Colonic mucosa (tissue), 4 donors: ENCODE results near the gene AP1G1. TPM values are rescaled to one million over a fixed set of nuclear protein-coding genes. Genes with fewer than 3 reads are reported as not detected.

Source experiments
- DNase-seq: peaks from one replicate; pipeline ENCODE4 v3.0.0-alpha.2; 2020
- H3K27ac ChIP-seq: fragments of 200-600 bp; one replicate; pipeline ENCODE4 v1.8.0; 2021
- H3K27me3 ChIP-seq: fragments of 200-600 bp; one replicate; pipeline ENCODE4 v1.8.0; 2021
- H3K36me3 ChIP-seq: fragments of 200-600 bp; one replicate; pipeline ENCODE4 v1.8.0; 2021
- H3K4me1 ChIP-seq: fragments of 200-600 bp; one replicate; pipeline ENCODE4 v1.8.0; 2021; ENCODE audit warnings: mild to moderate bottlenecking
- H3K4me3 ChIP-seq: fragments of 200-600 bp; one replicate; pipeline ENCODE4 v1.8.0; 2021
- H3K9ac ChIP-seq, 2 donors: one replicate each; pipeline ENCODE4 v1.7.0; 2013; ENCODE audit warnings: control low read depth in 2 of 2, low read depth in 2 of 2, low read length in 2 of 2
- H3K9me3 ChIP-seq: fragments of 200-600 bp; one replicate; pipeline ENCODE4 v1.8.0; 2021
- CTCF ChIP-seq: fragments of 200-600 bp; IDR thresholded peaks from one replicate; pipeline ENCODE4 v1.8.0; 2022; ENCODE audit warnings: antibody characterized with exemption, mild to moderate bottlenecking
- intact Hi-C: fragments of 100-400 bp; cut with DNase I; formaldehyde crosslinking; loops from one replicate; pipeline ENCODE4 v1.14.1; 2022
- total RNA-seq, 2 donors: library from RNA; stranded (reverse); fragmentation: NEBNext Ultra II Directional in 1 of 2; extraction: Animal tissue kit (Norgen Biotek cat#: 25700) in 1 of 2; gene quantifications; one replicate each; pipeline ENCODE4 v1.2.1, GENCODE V29; 2021
- donor health status: healthy.
- donor health status: DM: no; HTN: no; CAD: no.
- donor health status: DM: no; HTN: no; CAD: no.

Gene AP1G1
- 100 to 1,000 TPM; 101 to 102 TPM for total RNA-seq

GRCh38 chr16:71808593-71809459 lies at the start of gene AP1G1:
Gene AP1G1, minus strand, starts transcription at chr16:71808834. Its CDS starts 19,355 bp downstream, at chr16:71789479.
- Histone ChIP-seq H3K4me1 (peaks cover 9% of the 10 kb centered on the region), H3K27me3 (no peaks in the 10 kb centered on the region), H3K4me3 (peak within 1 kb of the TSS; percentile 84), H3K36me3 (no peaks in the 10 kb centered on the region), H3K9me3 (no peaks in the 10 kb centered on the region), H3K27ac (peak within 1 kb of the TSS; percentile 89), H3K9ac (peak within 1 kb of the TSS; percentile 88 to 95)
- no peak for TF ChIP-seq CTCF
- intact Hi-C loops, result loop anchor here (2.0 kb wide), 1 partner anchor 86 kb away; the partner anchor contains the start of gene IST1
- DNase-seq, result peak; percentile 95

DNA sequence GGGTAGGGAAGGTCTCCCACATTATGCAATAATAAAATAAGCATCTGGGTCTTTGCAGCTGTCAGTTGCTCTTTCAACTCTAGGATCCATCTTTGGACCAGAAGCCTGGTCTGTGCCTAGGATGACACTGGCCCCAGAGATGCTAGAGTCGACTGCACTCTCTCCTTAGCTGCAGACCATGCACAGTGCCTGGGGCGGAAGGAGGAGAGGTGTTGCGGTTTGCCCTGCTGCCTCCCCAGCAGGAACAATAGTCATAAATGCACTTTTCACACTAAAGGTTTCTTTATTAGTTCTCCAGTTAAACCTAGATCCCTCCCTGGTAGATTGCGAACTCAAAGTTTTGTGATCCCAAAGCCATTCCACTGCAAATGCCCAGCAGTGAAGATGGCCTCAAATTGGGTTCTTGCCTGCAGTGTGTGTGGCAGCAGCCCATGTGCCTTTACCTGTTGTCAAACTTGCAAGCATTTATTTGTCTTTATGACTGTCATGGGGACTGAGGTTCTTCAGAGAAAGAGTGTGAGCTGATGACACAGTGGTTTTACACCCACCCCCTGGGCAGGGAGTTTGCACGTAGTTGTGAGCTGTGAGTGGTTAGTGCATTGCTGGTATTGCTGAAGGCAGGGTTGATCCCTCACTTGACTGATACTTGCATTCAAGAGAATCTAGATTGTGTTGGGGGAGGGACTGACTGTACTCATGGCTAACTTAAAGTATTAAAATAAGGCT lies 47.5 kb upstream of the AP1G1 start:
- no peak for DNase-seq

DNA sequence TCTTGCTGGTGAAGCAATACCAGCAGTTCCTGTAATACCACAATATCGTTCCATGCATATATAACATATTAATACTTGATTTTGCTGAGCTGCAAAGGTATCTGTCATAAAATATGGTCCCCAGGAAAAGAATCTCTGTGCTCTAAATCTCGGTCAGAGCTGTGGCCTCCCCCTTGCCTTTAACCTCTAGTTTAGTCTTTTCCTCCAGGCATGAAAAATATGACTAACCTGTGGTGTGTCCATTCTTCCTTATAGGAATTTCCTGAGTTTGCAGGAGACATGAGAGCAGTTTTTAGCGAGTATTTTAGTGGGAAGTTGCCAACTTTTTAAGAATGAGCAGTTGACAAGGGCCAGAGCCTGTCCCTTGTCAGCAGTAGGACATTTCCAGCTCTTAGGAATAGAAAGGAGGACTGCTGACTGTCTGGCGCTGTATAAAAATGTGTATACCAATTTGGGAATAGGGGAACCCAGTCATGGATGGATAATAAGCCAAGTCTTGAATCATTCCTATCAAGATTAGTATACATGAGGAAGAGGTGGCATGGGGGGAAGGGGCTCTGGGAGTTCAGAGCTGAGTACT lies 45.8 kb upstream of the AP1G1 start:
- no peak overlapping the region for H3K27ac ChIP-seq
- H3K36me3 ChIP-seq, result no peaks in the 10 kb centered on the region
- intact Hi-C loops, result no loop called here
- no peaks in the 10 kb centered on the region for H3K9me3 ChIP-seq
- no peaks in the 10 kb centered on the region for H3K27me3 ChIP-seq
- H3K4me1 ChIP-seq, result no peaks in the 10 kb centered on the region
- no peak overlapping the region for H3K9ac ChIP-seq
- no peak for TF ChIP-seq CTCF
- no peak for DNase-seq
- no peak overlapping the region for H3K4me3 ChIP-seq

More for the DNA sequence above, 47.5 kb upstream of the AP1G1 start:
- no peaks in the 10 kb centered on the region for H3K27me3 ChIP-seq
- H3K9ac ChIP-seq, result no peak overlapping the region
- no peak for TF ChIP-seq CTCF
- intact Hi-C loops, result no loop called here
- H3K27ac ChIP-seq, result no peak overlapping the region
- H3K4me3 ChIP-seq, result no peak overlapping the region
- H3K36me3 ChIP-seq, result no peaks in the 10 kb centered on the region
- no peaks in the 10 kb centered on the region for H3K9me3 ChIP-seq
- no peaks in the 10 kb centered on the region for H3K4me1 ChIP-seq

DNA sequence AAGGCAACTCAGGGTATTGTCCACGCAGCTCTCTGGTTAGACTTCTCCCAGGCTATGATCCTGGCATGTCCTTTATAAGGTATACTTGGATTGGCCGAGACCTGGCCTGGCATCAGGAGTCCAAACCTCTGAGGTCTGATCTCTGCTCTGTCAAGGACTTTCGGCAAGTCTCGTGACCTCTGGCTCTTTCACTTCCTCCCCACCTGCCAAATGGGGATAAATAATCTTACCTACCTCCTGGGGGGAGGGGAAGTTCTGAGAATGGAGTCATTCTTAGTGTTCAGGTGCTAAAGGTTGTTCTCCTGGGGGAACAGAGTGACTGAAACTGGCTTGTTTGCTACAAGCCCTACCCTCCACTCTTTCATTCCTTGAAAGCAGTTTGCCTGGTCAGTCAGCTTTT lies 44.8 kb upstream of the AP1G1 start:
- Histone ChIP-seq H3K9ac (no peak overlapping the region), H3K36me3 (no peaks in the 10 kb centered on the region), H3K27me3 (no peaks in the 10 kb centered on the region), H3K27ac (no peak overlapping the region), H3K9me3 (no peaks in the 10 kb centered on the region), H3K4me3 (no peak overlapping the region), H3K4me1 (no peaks in the 10 kb centered on the region)
- TF ChIP-seq CTCF, result no peak
- intact Hi-C loops, result no loop called here
- no peak for DNase-seq

DNA sequence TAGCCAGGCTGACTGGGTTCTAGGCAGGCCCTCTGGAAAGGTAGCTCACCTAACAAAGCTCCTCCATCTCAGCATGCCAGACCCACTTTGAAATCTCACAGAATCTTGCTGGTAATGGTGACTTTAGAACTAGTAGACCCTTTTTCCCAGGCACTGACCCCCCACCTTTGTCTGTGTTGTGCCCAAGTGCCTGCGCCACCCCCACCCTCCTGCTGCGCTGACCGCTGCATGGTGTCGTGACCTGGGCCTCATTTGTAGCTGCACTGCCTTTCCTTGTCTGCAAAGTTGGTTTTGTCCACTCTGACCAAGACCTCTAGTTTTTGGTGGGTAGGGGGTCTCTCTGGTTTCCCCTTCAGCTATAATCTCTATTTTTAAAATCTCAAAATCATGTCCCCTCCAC lies 43.9 kb upstream of the AP1G1 start:
- no peaks in the 10 kb centered on the region for H3K27me3 ChIP-seq
- no peak for DNase-seq
- no peaks in the 10 kb centered on the region for H3K36me3 ChIP-seq
- no peaks in the 10 kb centered on the region for H3K9me3 ChIP-seq
- H3K4me1 ChIP-seq, result no peaks in the 10 kb centered on the region
- no peak overlapping the region for H3K4me3 ChIP-seq
- no peak overlapping the region for H3K9ac ChIP-seq
- no peak overlapping the region for H3K27ac ChIP-seq
- intact Hi-C loops, result no loop called here
- no peak for TF ChIP-seq CTCF
